ENCODE measurements around the gene ZNF543. TPM values are rescaled to one million over a fixed set of nuclear protein-coding genes. Genes with fewer than 3 reads are reported as not detected.

Gene ZNF543
- total and polyA plus RNA-seq, 2 of the 13 experiments (the other 11 are each of a cell fraction or from before 2014, with no cell fraction given): 2.1 to 8.9 TPM

DNA sequence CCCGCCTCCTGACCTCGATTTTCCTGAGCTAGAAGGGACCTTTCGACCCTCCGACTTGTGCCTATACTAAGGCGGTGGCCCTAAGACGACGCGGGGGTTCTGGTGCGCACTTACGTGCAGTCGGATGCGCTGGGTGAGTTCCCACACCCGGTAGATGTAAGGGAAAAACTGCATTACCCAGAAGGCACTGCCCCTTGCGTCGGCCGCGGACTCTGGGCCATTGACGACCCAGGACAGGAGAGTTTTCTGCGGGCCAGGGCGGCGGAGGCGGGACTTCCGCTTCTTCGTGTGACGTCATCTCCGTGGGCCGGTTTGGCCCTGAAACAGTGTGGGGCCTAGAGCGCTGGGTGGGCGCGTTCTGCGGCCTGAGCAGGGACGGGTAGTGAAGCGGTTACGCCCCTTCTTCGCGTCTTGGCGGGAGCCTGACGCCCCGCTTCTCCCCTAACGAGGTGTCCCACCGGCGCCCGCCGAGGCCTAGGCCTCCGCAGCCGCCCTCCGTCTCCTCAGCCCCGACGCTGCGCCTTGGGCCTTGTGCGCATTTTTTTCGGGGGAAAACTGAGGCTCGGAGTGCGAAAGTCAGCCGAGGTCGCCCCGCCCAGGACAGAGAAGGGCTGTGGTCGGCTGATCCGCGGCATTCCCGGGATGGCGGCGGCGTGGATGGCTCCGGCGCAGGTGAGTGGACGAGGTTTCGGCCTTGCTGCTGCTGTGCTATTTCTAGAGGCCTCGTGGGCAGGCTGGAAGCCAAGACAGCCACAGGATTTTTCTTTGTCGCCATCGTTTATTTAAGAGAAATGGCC, 39.9 kb upstream of the ZNF543 start, which contains the start of gene ZNF460 (continued):
- TF ChIP-seq, protein P1, sequence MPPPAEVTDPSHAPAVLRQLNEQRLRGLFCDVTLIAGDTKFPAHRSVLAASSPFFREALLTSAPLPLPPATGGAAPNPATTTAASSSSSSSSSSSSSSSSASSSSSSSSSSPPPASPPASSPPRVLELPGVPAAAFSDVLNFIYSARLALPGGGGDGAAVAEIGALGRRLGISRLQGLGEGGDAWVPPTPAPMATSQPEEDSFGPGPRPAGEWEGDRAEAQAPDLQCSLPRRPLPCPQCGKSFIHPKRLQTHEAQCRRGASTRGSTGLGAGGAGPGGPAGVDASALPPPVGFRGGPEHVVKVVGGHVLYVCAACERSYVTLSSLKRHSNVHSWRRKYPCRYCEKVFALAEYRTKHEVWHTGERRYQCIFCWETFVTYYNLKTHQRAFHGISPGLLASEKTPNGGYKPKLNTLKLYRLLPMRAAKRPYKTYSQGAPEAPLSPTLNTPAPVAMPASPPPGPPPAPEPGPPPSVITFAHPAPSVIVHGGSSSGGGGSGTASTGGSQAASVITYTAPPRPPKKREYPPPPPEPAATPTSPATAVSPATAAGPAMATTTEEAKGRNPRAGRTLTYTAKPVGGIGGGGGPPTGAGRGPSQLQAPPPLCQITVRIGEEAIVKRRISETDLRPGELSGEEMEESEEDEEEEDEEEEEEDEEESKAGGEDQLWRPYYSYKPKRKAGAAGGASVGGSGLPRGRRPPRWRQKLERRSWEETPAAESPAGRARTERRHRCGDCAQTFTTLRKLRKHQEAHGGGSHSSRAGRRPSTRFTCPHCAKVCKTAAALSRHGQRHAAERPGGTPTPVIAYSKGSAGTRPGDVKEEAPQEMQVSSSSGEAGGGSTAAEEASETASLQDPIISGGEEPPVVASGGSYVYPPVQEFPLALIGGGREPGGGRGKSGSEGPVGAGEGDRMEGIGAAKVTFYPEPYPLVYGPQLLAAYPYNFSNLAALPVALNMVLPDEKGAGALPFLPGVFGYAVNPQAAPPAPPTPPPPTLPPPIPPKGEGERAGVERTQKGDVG (CRISPR knock-in tag; IDR thresholded peaks at IDR 0.05; ENCODE audit: borderline replicate concordance): no peak
- TF ChIP-seq MEIS1 (CRISPR knock-in tag; IDR thresholded peaks at IDR 0.05; ENCODE audit: borderline replicate concordance): 0 out of 2 replicates have a peak, but pooled peaks have one; percentile 52
- peak; percentile 93; the same call in 1 of the 2 replicates for TF ChIP-seq HOXA3 (CRISPR knock-in tag; IDR thresholded peaks at IDR 0.05)
- TF ChIP-seq GLI4 (CRISPR knock-in tag; IDR thresholded peaks at IDR 0.05; ENCODE audit: borderline replicate concordance): 0 out of 2 replicates have a peak, but pooled peaks have one; percentile 28
- no peak for TF ChIP-seq EZH2 (conservative IDR thresholded peaks at IDR 0.05; ENCODE audit: low read depth, low read length)
- TF ChIP-seq CENPX (CRISPR knock-in tag; IDR thresholded peaks at IDR 0.05): no peak
- TF ChIP-seq ZNF678 (CRISPR knock-in tag; IDR thresholded peaks at IDR 0.05): peak; percentile 94; the same call in 1 of the 2 replicates
- no peak; the same call in 1 of the 2 replicates for TF ChIP-seq KLF12 (CRISPR knock-in tag; IDR thresholded peaks at IDR 0.05; ENCODE audit: borderline replicate concordance)
- TF ChIP-seq RNF2 (conservative IDR thresholded peaks at IDR 0.05; ENCODE audit: low read depth): no peak
- no peak for TF ChIP-seq HHEX (CRISPR knock-in tag; IDR thresholded peaks at IDR 0.05)
- no peak for TF ChIP-seq NR2F1 (CRISPR knock-in tag; IDR thresholded peaks at IDR 0.05)
- TF ChIP-seq GATAD2A (CRISPR knock-in tag; IDR thresholded peaks at IDR 0.05): no peak
- peak; percentile 56 for TF ChIP-seq XRCC5 (optimal IDR thresholded peaks at IDR 0.05; ENCODE audit: low read length)
- TF ChIP-seq IRF2 (CRISPR knock-in tag; IDR thresholded peaks at IDR 0.05): no peak; the same call in none of the 2 replicates
- TF ChIP-seq ESRRA (CRISPR knock-in tag; IDR thresholded peaks at IDR 0.05; ENCODE audit: low read depth): no peak
- peak; percentile 80 for TF ChIP-seq SAP130 (CRISPR knock-in tag; IDR thresholded peaks at IDR 0.05; ENCODE audit: low read depth)
- TF ChIP-seq SSRP1 (CRISPR knock-in tag; IDR thresholded peaks at IDR 0.05): peak; percentile 73
- no peak for TF ChIP-seq ZNF441 (CRISPR knock-in tag; IDR thresholded peaks at IDR 0.05; ENCODE audit: borderline replicate concordance)
- no peak for TF ChIP-seq ZNF484 (CRISPR knock-in tag; IDR thresholded peaks at IDR 0.05; ENCODE audit: borderline replicate concordance, low read depth)
- TF ChIP-seq SAFB2 (CRISPR knock-in tag; IDR thresholded peaks at IDR 0.05; ENCODE audit: borderline replicate concordance, low read depth): peak; percentile 19; the same call in 1 of the 2 replicates
- TF ChIP-seq, protein P2, sequence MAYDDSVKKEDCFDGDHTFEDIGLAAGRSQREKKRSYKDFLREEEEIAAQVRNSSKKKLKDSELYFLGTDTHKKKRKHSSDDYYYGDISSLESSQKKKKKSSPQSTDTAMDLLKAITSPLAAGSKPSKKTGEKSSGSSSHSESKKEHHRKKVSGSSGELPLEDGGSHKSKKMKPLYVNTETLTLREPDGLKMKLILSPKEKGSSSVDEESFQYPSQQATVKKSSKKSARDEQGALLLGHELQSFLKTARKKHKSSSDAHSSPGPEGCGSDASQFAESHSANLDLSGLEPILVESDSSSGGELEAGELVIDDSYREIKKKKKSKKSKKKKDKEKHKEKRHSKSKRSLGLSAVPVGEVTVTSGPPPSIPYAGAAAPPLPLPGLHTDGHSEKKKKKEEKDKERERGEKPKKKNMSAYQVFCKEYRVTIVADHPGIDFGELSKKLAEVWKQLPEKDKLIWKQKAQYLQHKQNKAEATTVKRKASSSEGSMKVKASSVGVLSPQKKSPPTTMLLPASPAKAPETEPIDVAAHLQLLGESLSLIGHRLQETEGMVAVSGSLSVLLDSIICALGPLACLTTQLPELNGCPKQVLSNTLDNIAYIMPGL (CRISPR knock-in tag; IDR thresholded peaks at IDR 0.05; ENCODE audit: borderline replicate concordance in 1 of 2, low read depth in 1 of 2): peak; percentile 60 to 65; a peak in 3 of 4 replicates
- TF ChIP-seq, protein P3, sequence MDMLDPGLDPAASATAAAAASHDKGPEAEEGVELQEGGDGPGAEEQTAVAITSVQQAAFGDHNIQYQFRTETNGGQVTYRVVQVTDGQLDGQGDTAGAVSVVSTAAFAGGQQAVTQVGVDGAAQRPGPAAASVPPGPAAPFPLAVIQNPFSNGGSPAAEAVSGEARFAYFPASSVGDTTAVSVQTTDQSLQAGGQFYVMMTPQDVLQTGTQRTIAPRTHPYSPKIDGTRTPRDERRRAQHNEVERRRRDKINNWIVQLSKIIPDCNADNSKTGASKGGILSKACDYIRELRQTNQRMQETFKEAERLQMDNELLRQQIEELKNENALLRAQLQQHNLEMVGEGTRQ (IDR thresholded peaks at IDR 0.05; ENCODE audit: low read depth, low read length): no peak
- TF ChIP-seq, protein P3 (CRISPR knock-in tag; IDR thresholded peaks at IDR 0.05; ENCODE audit: borderline replicate concordance): no peak
